ENCODE data around the gene FAM237B. TPM values are rescaled to one million over a fixed set of nuclear protein-coding genes. Genes with fewer than 3 reads are reported as not detected.

Gene FAM237B
- total and polyA plus RNA-seq, 2 of the 8 experiments (the other 6 are each of a cell fraction or from before 2014, with no cell fraction given): not detected

- Histone ChIP-seq H3K4ac (replicated peaks; ENCODE audit: insufficient read length, low read depth, low read length) (no peak overlapping the region), H3K4me2 (ENCODE audit: insufficient read depth in 1 of 2, low read depth in 2 of 2, low read length in 2 of 2) (no peak overlapping the region), H3K79me1 (ENCODE audit: low read depth, low read length) (no peaks in the 10 kb centered on the region), H3K14ac (ENCODE audit: insufficient read length) (no peak overlapping the region), H3K27ac (ENCODE audit: low read depth, low read length) (no peak overlapping the region), H2BK5ac (ENCODE audit: low read depth, low read length) (no peak overlapping the region), H4K20me1 (replicated peaks in 1 of 2; ENCODE audit: control insufficient read depth in 1 of 2, insufficient read depth in 2 of 2, low read length in 2 of 2) (no peaks in the 10 kb centered on the region), H4K5ac (ENCODE audit: insufficient read length, low read depth, low read length) (no peak overlapping the region), H3K4me1 (replicated peaks in 1 of 4; ENCODE audit: control insufficient read depth in 3 of 4, insufficient read depth in 4 of 4, low read length in 3 of 4) (no peaks in the 10 kb centered on the region), H3K27me3 (replicated peaks in 1 of 4; ENCODE audit: control insufficient read depth in 3 of 4, extremely low read depth in 1 of 4, insufficient read depth in 3 of 4, low read length in 3 of 4) (no peaks in the 10 kb centered on the region), H4K91ac (replicated peaks; ENCODE audit: insufficient read length, low read length) (no peak overlapping the region), H3K36me3 (ENCODE audit: control insufficient read depth in 2 of 4, insufficient read depth in 4 of 4, low read length in 3 of 4) (peaks cover 0 to 6% (median 3%) of the 10 kb centered on the region in 4 experiments; a peak in 3 of 8 replicates), H3K9ac (replicated peaks in 1 of 4; ENCODE audit: extremely low read depth in 1 of 4, low read depth in 3 of 4, low read length in 3 of 4) (no peak overlapping the region), H3K4me3 (ENCODE audit: extremely low read depth in 1 of 4, insufficient read depth in 2 of 4, low read depth in 3 of 4, low read length in 4 of 4) (no peak overlapping the region), H4K8ac (ENCODE audit: extremely low read depth, insufficient read depth, low read length) (no peak overlapping the region), H2BK12ac (ENCODE audit: low read depth, low read length) (no peak overlapping the region), H3K23ac (ENCODE audit: insufficient read length) (no peak overlapping the region), H2AK5ac (ENCODE audit: low read depth, low read length) (no peak overlapping the region), H3K9me3 (ENCODE audit: insufficient read depth in 2 of 2, low read depth in 1 of 2, low read length in 1 of 2) (peaks cover 0 to 4% of the 10 kb centered on the region in 2 experiments; a peak in 2 of 4 replicates), H3K18ac (ENCODE audit: extremely low read depth, low read length) (no peak overlapping the region), H2BK120ac (replicated peaks; ENCODE audit: low read depth, low read length) (no peak overlapping the region), H3K23me2 (ENCODE audit: low read depth, low read length) (no peaks in the 10 kb centered on the region), H3K79me2 (ENCODE audit: control insufficient read depth in 1 of 2, insufficient read depth in 2 of 2, low read length in 2 of 2) (no peaks in the 10 kb centered on the region), H2AFZ (ENCODE audit: low read length) (no peak overlapping the region), H2BK15ac (ENCODE audit: low read length) (no peak overlapping the region), H2BK20ac (ENCODE audit: low read length) (no peak overlapping the region), H3K56ac (replicated peaks; ENCODE audit: insufficient read length, low read depth, low read length) (no peak overlapping the region)
- DNase-seq (ENCODE audit: low read depth in 1 of 2, low spot score in 2 of 2) (no peak), FAIRE-seq (peak; percentile 65)
- ChIA-PET POLR2A (ENCODE audit: partially characterized antibody) (no interaction called here), CTCF (ENCODE audit: partially characterized antibody) (interaction anchor here (0.6 to 2.5 kb wide), 16 partner anchors 8 to 444 kb away, joined by 3 to 12 read pairs (median 3); partner anchors contain the start of gene CFAP69)
- WGBS, 2 experiments (ENCODE audit: extremely low coverage in 1 of 2, insufficient coverage in 1 of 2, insufficient read length in 1 of 2, insufficient replicate concordance in 2 of 2, low coverage in 1 of 2, low lambda C conversion rate in 2 of 2, missing lambda C conversion rate in 1 of 2): 65% methylated on average over 5 of the region's 5 CpGs; no CpG with 5 or more reads in 1 of the 2 experiments
- TF ChIP-seq SIX5 (IDR thresholded peaks at IDR 0.05; ENCODE audit: low read depth, low read length) (no peak), JUND (IDR thresholded peaks at IDR 0.05; ENCODE audit: low read length) (peak; percentile 76), SRF (IDR thresholded peaks at IDR 0.05; ENCODE audit: low read depth, low read length) (no peak), ZNF274 (IDR thresholded peaks at IDR 0.05; ENCODE audit: borderline replicate concordance, extremely low read depth, low read length) (no peak), SAP30 (IDR thresholded peaks at IDR 0.05; ENCODE audit: insufficient read depth, insufficient replicate concordance, low read length) (no peak), SP2 (IDR thresholded peaks at IDR 0.05; ENCODE audit: low read length) (no peak), GTF2F1 (IDR thresholded peaks at IDR 0.05; ENCODE audit: borderline replicate concordance, low read depth, low read length) (no peak), EZH2 (IDR thresholded peaks at IDR 0.05; ENCODE audit: low read depth, low read length, severe bottlenecking) (no peak), CTCF (IDR thresholded peaks at IDR 0.05; ENCODE audit: control extremely low read depth in 1 of 3, insufficient read depth in 1 of 3, low read depth in 1 of 3, low read length in 3 of 3) (peak in 2 of 3 experiments; percentile 57 to 75; a peak in 3 of 4 replicates)
These were observed 22.7 kb downstream of the FAM237B start for GRCh38 chr7:90298145-90299038.
